Measurements from ENCODE around the gene GPR26. TPM values are rescaled to one million over a fixed set of nuclear protein-coding genes. Genes with fewer than 3 reads are reported as not detected.
"Not testable (repeated sequence)": the region's sequence is repeated elsewhere in the genome, so short reads cannot be mapped to it uniquely, and the experiment has no call there.

The GPR26 gene
- total and polyA plus RNA-seq, 8 donors: not detected

DNA sequence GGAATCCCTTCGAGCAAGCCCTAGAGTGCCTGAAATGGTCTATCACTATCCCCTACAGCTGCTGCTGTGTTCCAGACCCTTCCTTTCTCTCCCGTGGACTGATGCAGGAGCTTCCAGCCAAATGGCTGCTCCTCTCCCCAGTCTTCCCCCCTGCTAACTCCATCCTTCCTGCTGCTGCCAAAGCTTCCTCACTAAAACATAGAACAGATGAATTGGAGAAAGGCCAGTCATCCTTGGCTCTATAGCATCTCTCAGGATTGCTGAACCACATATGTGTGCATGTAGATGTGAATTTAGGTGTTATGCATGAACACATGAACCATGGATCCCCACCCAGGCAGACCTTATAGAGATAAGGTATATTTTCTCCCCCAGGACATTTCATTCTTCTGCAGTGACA, 60.7 kb downstream of the GPR26 start:
- Histone ChIP-seq H3K9me3 (peaks cover 0 to 16% (median 6%) of the 10 kb centered on the region in 4 donors), H3K27ac (no peak overlapping the region), H3K4me1 (no peaks in the 10 kb centered on the region), H3K27me3 (peaks cover 0 to 3% (median 0%) of the 10 kb centered on the region in 3 donors), H3K4me3 (no peak overlapping the region), H3K36me3 (no peaks in the 10 kb centered on the region)
- 66 to 84% (median 72%) methylated on average over 2 of the region's 2 CpGs for WGBS, 5 donors
- intact Hi-C loops (cut with DNase I; ENCODE audit: low total_unique reads): no loop called here
- DNase-seq: peak in 1 of 2 donors; percentile 51
- no peak for TF ChIP-seq POLR2AphosphoS5 (IDR thresholded peaks at IDR 0.05)
- TF ChIP-seq EP300 (IDR thresholded peaks at IDR 0.05): no peak
- TF ChIP-seq, protein P1, sequence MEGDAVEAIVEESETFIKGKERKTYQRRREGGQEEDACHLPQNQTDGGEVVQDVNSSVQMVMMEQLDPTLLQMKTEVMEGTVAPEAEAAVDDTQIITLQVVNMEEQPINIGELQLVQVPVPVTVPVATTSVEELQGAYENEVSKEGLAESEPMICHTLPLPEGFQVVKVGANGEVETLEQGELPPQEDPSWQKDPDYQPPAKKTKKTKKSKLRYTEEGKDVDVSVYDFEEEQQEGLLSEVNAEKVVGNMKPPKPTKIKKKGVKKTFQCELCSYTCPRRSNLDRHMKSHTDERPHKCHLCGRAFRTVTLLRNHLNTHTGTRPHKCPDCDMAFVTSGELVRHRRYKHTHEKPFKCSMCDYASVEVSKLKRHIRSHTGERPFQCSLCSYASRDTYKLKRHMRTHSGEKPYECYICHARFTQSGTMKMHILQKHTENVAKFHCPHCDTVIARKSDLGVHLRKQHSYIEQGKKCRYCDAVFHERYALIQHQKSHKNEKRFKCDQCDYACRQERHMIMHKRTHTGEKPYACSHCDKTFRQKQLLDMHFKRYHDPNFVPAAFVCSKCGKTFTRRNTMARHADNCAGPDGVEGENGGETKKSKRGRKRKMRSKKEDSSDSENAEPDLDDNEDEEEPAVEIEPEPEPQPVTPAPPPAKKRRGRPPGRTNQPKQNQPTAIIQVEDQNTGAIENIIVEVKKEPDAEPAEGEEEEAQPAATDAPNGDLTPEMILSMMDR (IDR thresholded peaks at IDR 0.05): no peak

DNA sequence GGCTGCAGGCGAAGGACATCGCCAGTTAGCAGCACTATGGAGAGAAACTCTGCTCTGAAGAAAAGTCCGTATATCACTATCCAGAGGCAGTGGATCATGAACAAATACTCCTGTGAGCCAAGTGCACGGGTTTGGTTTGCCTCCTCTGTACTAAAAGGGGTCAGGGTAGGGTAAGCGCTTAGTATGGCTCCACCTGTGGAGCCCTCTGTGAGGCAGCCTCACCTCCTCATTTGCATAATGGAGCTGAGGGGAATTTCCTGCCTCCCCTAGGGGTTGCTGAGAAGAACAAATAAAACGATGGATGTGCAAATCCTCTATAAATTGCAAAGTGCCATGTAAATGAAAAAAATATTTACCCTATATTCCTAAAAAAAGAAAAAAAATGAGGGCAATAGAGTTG, 63.4 kb downstream of the GPR26 start:
- H3K27ac ChIP-seq: no peak overlapping the region
- H3K4me1 ChIP-seq: no peaks in the 10 kb centered on the region
- H3K4me3 ChIP-seq: no peak overlapping the region
- TF ChIP-seq, protein P1 (IDR thresholded peaks at IDR 0.05): no peak
- TF ChIP-seq POLR2A (IDR thresholded peaks at IDR 0.05) (no peak), EP300 (IDR thresholded peaks at IDR 0.05) (no peak), POLR2AphosphoS5 (IDR thresholded peaks at IDR 0.05) (no peak)
- peaks cover 0 to 16% (median 7%) of the 10 kb centered on the region in 4 donors for H3K9me3 ChIP-seq
- DNase-seq: no peak
- H3K36me3 ChIP-seq: no peaks in the 10 kb centered on the region
- WGBS, 5 donors: 67 to 72% (median 69%) methylated on average over 6 of the region's 6 CpGs
- intact Hi-C loops (cut with DNase I; ENCODE audit: low total_unique reads): no loop called here
- no peaks in the 10 kb centered on the region for H3K27me3 ChIP-seq

DNA sequence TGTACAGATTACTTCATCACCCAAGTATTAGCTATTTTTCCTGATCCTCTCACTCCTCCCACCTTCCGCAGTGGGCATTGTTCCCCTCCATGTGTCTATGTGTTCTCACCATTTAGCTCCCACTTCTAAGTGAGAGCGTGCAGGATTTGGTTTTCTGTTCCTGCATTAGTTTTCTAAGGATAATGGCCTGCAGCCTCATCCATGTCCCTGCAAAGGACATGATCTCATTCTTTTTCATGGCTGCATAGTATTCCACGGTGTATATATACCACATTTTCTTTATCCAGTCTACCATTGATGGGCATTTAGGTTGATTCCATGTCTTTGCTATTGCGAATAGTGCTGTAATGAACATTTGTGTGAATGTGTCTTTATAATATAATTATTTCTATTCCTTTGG, 70.8 kb downstream of the GPR26 start:
- H3K27ac ChIP-seq; H3K4me1 ChIP-seq; H3K4me3 ChIP-seq; H3K36me3 ChIP-seq; DNase-seq; H3K27me3 ChIP-seq; intact Hi-C loops (cut with DNase I; ENCODE audit: low total_unique reads): not testable (repeated sequence)
- H3K9me3 ChIP-seq: peaks cover 0 to 17% (median 4%) of the 10 kb centered on the region in 4 donors
- 86 to 90% (median 89%) methylated on average over 4 of the region's 4 CpGs for WGBS, 5 donors

DNA sequence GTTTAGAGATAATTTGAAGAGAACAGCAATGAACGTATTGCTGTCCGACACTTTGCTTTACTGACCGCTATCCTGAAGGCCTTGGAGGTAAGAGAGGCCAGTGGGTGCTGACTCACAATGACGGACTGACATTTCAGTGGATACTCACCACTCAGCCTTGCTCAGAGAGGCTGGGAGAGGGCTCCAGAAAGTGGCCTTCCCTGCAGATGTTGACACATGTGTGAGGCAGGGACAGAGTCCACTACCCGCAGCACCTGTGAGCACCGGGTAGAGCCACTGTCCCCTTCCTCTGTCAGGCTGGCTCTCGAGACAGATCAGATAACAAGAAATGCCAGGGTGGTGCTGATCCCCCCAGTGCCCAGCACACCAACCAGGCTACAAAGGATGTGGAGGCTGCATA, 75.0 kb downstream of the GPR26 start:
- no peaks in the 10 kb centered on the region for H3K36me3 ChIP-seq
- H3K27ac ChIP-seq: no peak overlapping the region
- intact Hi-C loops (cut with DNase I; ENCODE audit: low total_unique reads): no loop called here
- DNase-seq: no peak
- peaks cover 0 to 25% (median 0%) of the 10 kb centered on the region in 4 donors for H3K4me1 ChIP-seq
- TF ChIP-seq EP300 (IDR thresholded peaks at IDR 0.05) (no peak), POLR2A (IDR thresholded peaks at IDR 0.05) (no peak), POLR2AphosphoS5 (IDR thresholded peaks at IDR 0.05) (no peak)
- TF ChIP-seq, protein P1 (IDR thresholded peaks at IDR 0.05): no peak
- H3K27me3 ChIP-seq: no peaks in the 10 kb centered on the region
- WGBS, 5 donors: 57 to 72% (median 62%) methylated on average over 7 of the region's 7 CpGs
- no peak overlapping the region for H3K4me3 ChIP-seq
- H3K9me3 ChIP-seq: peaks cover 0 to 6% (median 4%) of the 10 kb centered on the region in 4 donors

DNA sequence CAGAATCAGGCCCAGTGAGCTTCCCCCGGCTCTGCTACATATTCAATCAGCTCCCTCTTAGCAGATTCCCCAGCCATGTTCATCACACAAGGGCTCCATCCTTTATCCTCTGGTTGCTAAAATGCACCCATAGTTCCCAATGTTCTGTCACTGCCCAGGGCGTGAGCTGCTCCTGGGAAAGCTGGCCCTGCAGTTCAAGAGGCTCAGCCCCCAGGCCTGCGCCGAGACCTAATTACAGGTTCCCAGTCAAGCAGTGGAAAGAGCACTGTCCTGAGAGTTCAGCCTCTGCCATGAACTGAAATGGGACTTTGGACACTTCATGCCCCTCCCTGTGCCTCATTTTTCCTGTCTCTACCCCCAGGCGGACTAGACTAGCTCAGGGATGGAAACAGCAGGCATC, 75.6 kb downstream of the GPR26 start:
- no peak overlapping the region for H3K4me3 ChIP-seq
- WGBS, 5 donors: 74 to 89% (median 81%) methylated on average over 5 of the region's 5 CpGs
- no peaks in the 10 kb centered on the region for H3K36me3 ChIP-seq
- no peak overlapping the region for H3K27ac ChIP-seq
- no peak for DNase-seq
- H3K4me1 ChIP-seq: peaks cover 0 to 25% (median 0%) of the 10 kb centered on the region in 4 donors
- TF ChIP-seq, protein P1 (IDR thresholded peaks at IDR 0.05): no peak
- peaks cover 0 to 2% (median 0%) of the 10 kb centered on the region in 3 donors for H3K27me3 ChIP-seq
- H3K9me3 ChIP-seq: peaks cover 0 to 5% (median 3%) of the 10 kb centered on the region in 4 donors
- intact Hi-C loops (cut with DNase I; ENCODE audit: low total_unique reads): no loop called here
